ENCODE measurements around the gene CACUL1. TPM values are rescaled to one million over a fixed set of nuclear protein-coding genes. Genes with fewer than 3 reads are reported as not detected.

CACUL1 gene
- total and polyA plus RNA-seq, 9 of the 15 experiments (the other 6 are each of a cell fraction or from before 2014, with no cell fraction given): 4.5 to 17.1 (median 13.5) TPM

- no peak for TF ChIP-seq ZMIZ1 (IDR thresholded peaks at IDR 0.05; ENCODE audit: low read depth in 2 of 2, low read length in 2 of 2)
- TF ChIP-seq BRF2 (IDR thresholded peaks at IDR 0.05; ENCODE audit: borderline replicate concordance, insufficient read depth, insufficient read length): no peak
- TF ChIP-seq MEIS2 (IDR thresholded peaks at IDR 0.05; ENCODE audit: partially characterized antibody): no peak
Measured at GRCh38 chr10:118668228-118668952, 86.4 kb downstream of the CACUL1 start (continued).

GRCh38 chr10:118667732-118668131 lies 87.0 kb downstream of the CACUL1 start:
- no peak for FAIRE-seq
- H3K36me3 ChIP-seq (ENCODE audit: control insufficient read depth, insufficient read depth, low read length): no peaks in the 10 kb centered on the region
- 49% methylated on average over 4 of the region's 4 CpGs for WGBS (ENCODE audit: insufficient coverage, low coverage, missing lambda C conversion rate)

More at GRCh38 chr10:118667732-118668131, 87.0 kb downstream of the CACUL1 start:
- BruUV-seq (replicated peaks): no TSS peak
- in situ Hi-C loops (cut with MboI): no loop called here
- H3K27me3 ChIP-seq (ENCODE audit: control insufficient read depth in 2 of 2, insufficient read depth in 2 of 2, low read length in 2 of 2): no peaks in the 10 kb centered on the region
- no peak for DNase-seq (ENCODE audit: extremely low read depth in 1 of 4, low spot score in 3 of 4)
- POLR2A ChIA-PET: no interaction called here
- no peaks in the 10 kb centered on the region for H3K9me1 ChIP-seq (ENCODE audit: control insufficient read depth, insufficient read depth, low read length)
- no peak overlapping the region for H3K4me2 ChIP-seq (ENCODE audit: insufficient read depth, low read length)
- H2AFZ ChIP-seq (ENCODE audit: low read depth, low read length): no peak overlapping the region
- no peak for TF ChIP-seq YBX1 (IDR thresholded peaks at IDR 0.05)
- no peak for TF ChIP-seq RREB1 (CRISPR knock-in tag; IDR thresholded peaks at IDR 0.05)
- no peak for TF ChIP-seq MLX (CRISPR knock-in tag; conservative IDR thresholded peaks at IDR 0.05)
- no peaks in the 10 kb centered on the region for H4K20me1 ChIP-seq (replicated peaks; ENCODE audit: control insufficient read depth, insufficient read depth, low read length)
- no peaks in the 10 kb centered on the region for H3K9me3 ChIP-seq (replicated peaks; ENCODE audit: control insufficient read depth, insufficient read depth, low read depth, low read length)
- intact Hi-C loops (cut with micrococcal nuclease): no loop called here
- peaks cover 0 to 3% of the 10 kb centered on the region in 2 experiments; a peak in 2 of 5 replicates for H3K4me1 ChIP-seq (replicated peaks in 1 of 2; ENCODE audit: control insufficient read depth in 2 of 2, insufficient read depth in 2 of 2, low read length in 2 of 2)
- no peak for ATAC-seq
- CTCF ChIA-PET (ENCODE audit: low intra/inter-chr PET ratio): no interaction called here
- no peak overlapping the region for H3K9ac ChIP-seq (ENCODE audit: insufficient read depth in 1 of 2, low read depth in 2 of 2, low read length in 2 of 2)
- no peaks in the 10 kb centered on the region for H3K79me2 ChIP-seq (ENCODE audit: control insufficient read depth, insufficient read depth, low read length)
- H3K4me3 ChIP-seq: no peak overlapping the region
- H3K27ac ChIP-seq (ENCODE audit: extremely low read depth, low read depth, low read length): no peak overlapping the region

Data from K562 (cell line).